D721Med (cell line): ENCODE measurements around the gene EXOC4.

Experiments used
- DNase-seq: peaks from one replicate; pipeline ENCODE4 v3.0.0; 2011; ENCODE audit warnings: low spot score; ENCODE audit not compliant: insufficient read length
- FAIRE-seq: peaks from 2 replicates; lab custom pipeline; 2011; peaks lifted over from hg19 to GRCh38; lab: Jason Lieb, UNC
- TF ChIP-seq, protein P1 (sequence below): IDR thresholded peaks from 2 replicates; pipeline ENCODE4 v1.5.1; 2012; ENCODE audit warnings: mild to moderate bottlenecking, control low read depth; ENCODE audit not compliant: insufficient read depth; ENCODE audit errors: missing control alignments

Gene EXOC4

DNA sequence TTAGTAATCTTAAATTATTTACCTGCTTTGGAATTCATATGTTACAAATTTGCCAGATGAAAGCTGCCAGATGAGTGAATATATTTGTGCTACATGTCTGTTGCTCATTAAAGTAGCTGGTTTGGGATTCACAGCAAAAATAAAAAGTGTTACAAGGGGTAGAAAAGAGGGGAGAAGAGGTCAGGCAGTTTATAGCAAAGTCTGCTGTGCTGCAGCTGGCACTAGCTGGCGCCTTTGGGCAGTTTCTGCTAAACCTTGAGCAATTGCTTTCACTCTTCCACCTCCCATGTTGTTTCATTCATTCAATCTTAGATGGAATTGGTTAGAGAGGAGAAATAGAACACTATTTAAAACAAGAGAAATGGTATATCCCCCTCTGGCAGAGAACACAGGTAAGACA is 470.2 kb downstream of the EXOC4 start:
- TF ChIP-seq, protein P1, sequence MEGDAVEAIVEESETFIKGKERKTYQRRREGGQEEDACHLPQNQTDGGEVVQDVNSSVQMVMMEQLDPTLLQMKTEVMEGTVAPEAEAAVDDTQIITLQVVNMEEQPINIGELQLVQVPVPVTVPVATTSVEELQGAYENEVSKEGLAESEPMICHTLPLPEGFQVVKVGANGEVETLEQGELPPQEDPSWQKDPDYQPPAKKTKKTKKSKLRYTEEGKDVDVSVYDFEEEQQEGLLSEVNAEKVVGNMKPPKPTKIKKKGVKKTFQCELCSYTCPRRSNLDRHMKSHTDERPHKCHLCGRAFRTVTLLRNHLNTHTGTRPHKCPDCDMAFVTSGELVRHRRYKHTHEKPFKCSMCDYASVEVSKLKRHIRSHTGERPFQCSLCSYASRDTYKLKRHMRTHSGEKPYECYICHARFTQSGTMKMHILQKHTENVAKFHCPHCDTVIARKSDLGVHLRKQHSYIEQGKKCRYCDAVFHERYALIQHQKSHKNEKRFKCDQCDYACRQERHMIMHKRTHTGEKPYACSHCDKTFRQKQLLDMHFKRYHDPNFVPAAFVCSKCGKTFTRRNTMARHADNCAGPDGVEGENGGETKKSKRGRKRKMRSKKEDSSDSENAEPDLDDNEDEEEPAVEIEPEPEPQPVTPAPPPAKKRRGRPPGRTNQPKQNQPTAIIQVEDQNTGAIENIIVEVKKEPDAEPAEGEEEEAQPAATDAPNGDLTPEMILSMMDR = no peak
- FAIRE-seq = no peak
- DNase-seq = no peak

DNA sequence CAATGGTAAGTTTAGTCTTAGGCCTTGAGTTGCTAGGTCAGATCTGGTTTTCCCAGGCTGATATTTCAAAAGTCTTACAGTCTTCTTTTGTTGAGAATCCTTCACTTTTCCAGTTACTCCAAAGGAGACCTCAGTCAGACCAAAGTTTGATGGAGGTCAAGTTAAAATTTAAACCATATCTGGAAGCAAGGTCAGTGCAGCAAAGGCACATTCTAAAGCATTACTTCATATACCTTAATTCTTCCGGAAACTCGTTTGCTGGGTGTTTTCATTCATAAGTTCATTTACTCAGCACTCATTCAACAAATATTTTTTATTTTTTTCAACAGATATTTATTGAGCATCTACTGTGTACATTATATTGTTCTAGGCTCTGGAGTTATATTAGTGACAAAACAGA is 471.3 kb downstream of the EXOC4 start:
- no peak for FAIRE-seq
- DNase-seq = no peak
- TF ChIP-seq, protein P1 = no peak

- FAIRE-seq (no peak), DNase-seq (no peak)
- TF ChIP-seq, protein P1 = no peak
Observed at GRCh38 chr7:133724694-133725093, 471.8 kb downstream of the EXOC4 start.

GRCh38 chr7:133727476-133728214 is 474.8 kb downstream of the EXOC4 start:
- no peak for FAIRE-seq
- DNase-seq = no peak
- TF ChIP-seq, protein P1 = no peak

DNA sequence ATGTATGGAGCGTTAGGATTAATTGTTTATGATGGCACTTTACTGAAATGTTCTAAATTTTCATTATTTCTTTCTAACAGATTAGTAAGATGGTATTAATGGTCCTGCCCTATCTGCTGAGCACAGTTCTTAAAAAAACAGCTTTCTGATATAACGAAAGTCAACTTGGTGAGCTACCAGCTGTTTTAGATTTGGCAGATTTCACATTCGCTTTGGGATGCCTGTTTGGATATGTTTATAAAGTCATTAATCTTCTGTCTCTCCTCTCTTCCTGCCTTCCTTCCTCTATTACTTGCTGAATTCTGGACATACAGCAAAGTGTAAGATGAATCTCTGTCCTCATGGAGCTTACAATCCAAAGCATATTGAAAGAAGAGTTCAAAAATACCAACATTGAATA is 477.5 kb downstream of the EXOC4 start:
- no peak for DNase-seq

GRCh38 chr7:133733401-133733800 is 480.5 kb downstream of the EXOC4 start:
- TF ChIP-seq, protein P1 = no peak
- DNase-seq = no peak
- FAIRE-seq = no peak

More for the DNA sequence above, 477.5 kb downstream of the EXOC4 start:
- TF ChIP-seq, protein P1 = no peak
- peak; percentile 16 for FAIRE-seq

- DNase-seq (no peak), FAIRE-seq (no peak)
- TF ChIP-seq, protein P1 = no peak
Observed at GRCh38 chr7:133735222-133735621, 482.3 kb downstream of the EXOC4 start.
